ENCODE data around the gene TIMM8B. TPM values are rescaled to one million over a fixed set of nuclear protein-coding genes. Genes with fewer than 3 reads are reported as not detected.
A peak's percentile ranks its signal among the peaks of the same experiment; 100 is the strongest.

Gene TIMM8B
- total and polyA plus RNA-seq, 9 of the 15 experiments (the other 6 are each of a cell fraction or from before 2014, with no cell fraction given): 95.8 to 338 (median 145) TPM

DNA sequence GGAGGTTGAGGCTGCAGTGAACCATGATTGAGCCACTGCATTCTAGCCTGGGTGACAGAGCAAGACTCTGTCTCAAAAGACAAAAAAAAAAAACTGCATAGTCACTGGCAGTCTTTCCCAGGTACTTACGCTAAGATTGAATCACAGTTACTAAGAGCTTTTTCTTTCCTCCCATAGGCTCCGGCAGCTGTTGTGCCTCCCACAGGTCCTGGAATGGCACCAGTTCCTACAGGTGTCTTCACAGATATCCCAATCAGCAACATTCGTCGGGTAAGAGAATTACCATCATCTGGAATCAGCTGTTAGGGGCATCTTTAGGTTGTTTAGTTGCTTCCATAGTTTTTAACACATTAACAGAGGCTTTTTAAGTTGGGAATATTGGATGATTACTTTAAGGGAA, 41.6 kb downstream of the TIMM8B start (continued):
- TF ChIP-seq, protein P1, sequence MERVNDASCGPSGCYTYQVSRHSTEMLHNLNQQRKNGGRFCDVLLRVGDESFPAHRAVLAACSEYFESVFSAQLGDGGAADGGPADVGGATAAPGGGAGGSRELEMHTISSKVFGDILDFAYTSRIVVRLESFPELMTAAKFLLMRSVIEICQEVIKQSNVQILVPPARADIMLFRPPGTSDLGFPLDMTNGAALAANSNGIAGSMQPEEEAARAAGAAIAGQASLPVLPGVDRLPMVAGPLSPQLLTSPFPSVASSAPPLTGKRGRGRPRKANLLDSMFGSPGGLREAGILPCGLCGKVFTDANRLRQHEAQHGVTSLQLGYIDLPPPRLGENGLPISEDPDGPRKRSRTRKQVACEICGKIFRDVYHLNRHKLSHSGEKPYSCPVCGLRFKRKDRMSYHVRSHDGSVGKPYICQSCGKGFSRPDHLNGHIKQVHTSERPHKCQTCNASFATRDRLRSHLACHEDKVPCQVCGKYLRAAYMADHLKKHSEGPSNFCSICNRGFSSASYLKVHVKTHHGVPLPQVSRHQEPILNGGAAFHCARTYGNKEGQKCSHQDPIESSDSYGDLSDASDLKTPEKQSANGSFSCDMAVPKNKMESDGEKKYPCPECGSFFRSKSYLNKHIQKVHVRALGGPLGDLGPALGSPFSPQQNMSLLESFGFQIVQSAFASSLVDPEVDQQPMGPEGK (CRISPR knock-in tag; IDR thresholded peaks at IDR 0.05; ENCODE audit: borderline replicate concordance): no peak
- TF ChIP-seq EHMT2 (IDR thresholded peaks at IDR 0.05): peak; percentile 8; the same call in 1 of the 2 replicates
- peak; percentile 80 for TF ChIP-seq MTA2 (IDR thresholded peaks at IDR 0.05; ENCODE audit: low read depth)
- TF ChIP-seq HNRNPLL (IDR thresholded peaks at IDR 0.05; ENCODE audit: low read depth, low read length, poor library complexity, severe bottlenecking): no peak
- TF ChIP-seq TGIF2 (CRISPR knock-in tag; IDR thresholded peaks at IDR 0.05): no peak
- TF ChIP-seq HNRNPK (IDR thresholded peaks at IDR 0.05; ENCODE audit: low read depth, low read length, poor library complexity, severe bottlenecking): no peak
- TF ChIP-seq ZEB2 (IDR thresholded peaks at IDR 0.05): peak; percentile 94
- TF ChIP-seq TAL1 (IDR thresholded peaks at IDR 0.05): peak; percentile 91
- TF ChIP-seq PYGO2 (tag; IDR thresholded peaks at IDR 0.05): no peak
- no peak for TF ChIP-seq MYC (IDR thresholded peaks at IDR 0.05; ENCODE audit: low read depth, low read length)
- TF ChIP-seq MYC (CRISPR knock-in tag; IDR thresholded peaks at IDR 0.05; ENCODE audit: borderline replicate concordance, low read depth): no peak
- TF ChIP-seq RBM25 (IDR thresholded peaks at IDR 0.05; ENCODE audit: low read depth, low read length, severe bottlenecking): no peak
- no peak for TF ChIP-seq KLF13 (tag; IDR thresholded peaks at IDR 0.05; ENCODE audit: borderline replicate concordance, low read depth)
- TF ChIP-seq, protein P2, sequence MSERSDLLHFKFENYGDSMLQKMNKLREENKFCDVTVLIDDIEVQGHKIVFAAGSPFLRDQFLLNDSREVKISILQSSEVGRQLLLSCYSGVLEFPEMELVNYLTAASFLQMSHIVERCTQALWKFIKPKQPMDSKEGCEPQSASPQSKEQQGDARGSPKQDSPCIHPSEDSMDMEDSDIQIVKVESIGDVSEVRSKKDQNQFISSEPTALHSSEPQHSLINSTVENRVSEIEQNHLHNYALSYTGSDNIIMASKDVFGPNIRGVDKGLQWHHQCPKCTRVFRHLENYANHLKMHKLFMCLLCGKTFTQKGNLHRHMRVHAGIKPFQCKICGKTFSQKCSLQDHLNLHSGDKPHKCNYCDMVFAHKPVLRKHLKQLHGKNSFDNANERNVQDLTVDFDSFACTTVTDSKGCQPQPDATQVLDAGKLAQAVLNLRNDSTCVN (CRISPR knock-in tag; IDR thresholded peaks at IDR 0.05): no peak
- TF ChIP-seq MIER1 (IDR thresholded peaks at IDR 0.05; ENCODE audit: low read depth): no peak
- no peak for TF ChIP-seq ZNF347 (CRISPR knock-in tag; IDR thresholded peaks at IDR 0.05; ENCODE audit: low read depth)
- no peak for TF ChIP-seq ATF1 (CRISPR knock-in tag; IDR thresholded peaks at IDR 0.05)
- 0 out of 2 replicates have a peak, but pooled peaks have one; percentile 16 for TF ChIP-seq ATF1 (tag; IDR thresholded peaks at IDR 0.05)
- TF ChIP-seq, protein P3, sequence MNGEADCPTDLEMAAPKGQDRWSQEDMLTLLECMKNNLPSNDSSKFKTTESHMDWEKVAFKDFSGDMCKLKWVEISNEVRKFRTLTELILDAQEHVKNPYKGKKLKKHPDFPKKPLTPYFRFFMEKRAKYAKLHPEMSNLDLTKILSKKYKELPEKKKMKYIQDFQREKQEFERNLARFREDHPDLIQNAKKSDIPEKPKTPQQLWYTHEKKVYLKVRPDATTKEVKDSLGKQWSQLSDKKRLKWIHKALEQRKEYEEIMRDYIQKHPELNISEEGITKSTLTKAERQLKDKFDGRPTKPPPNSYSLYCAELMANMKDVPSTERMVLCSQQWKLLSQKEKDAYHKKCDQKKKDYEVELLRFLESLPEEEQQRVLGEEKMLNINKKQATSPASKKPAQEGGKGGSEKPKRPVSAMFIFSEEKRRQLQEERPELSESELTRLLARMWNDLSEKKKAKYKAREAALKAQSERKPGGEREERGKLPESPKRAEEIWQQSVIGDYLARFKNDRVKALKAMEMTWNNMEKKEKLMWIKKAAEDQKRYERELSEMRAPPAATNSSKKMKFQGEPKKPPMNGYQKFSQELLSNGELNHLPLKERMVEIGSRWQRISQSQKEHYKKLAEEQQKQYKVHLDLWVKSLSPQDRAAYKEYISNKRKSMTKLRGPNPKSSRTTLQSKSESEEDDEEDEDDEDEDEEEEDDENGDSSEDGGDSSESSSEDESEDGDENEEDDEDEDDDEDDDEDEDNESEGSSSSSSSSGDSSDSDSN (IDR thresholded peaks at IDR 0.05; ENCODE audit: borderline replicate concordance in 1 of 2, low read depth in 2 of 2, low read length in 2 of 2): no peak
- no peak for TF ChIP-seq PTBP1 (IDR thresholded peaks at IDR 0.05; ENCODE audit: low read depth, low read length)
- TF ChIP-seq HDAC1 (IDR thresholded peaks at IDR 0.05): peak in 1 of 2 experiments; percentile 82; a peak in 2 of 4 replicates
- TF ChIP-seq, protein P4, sequence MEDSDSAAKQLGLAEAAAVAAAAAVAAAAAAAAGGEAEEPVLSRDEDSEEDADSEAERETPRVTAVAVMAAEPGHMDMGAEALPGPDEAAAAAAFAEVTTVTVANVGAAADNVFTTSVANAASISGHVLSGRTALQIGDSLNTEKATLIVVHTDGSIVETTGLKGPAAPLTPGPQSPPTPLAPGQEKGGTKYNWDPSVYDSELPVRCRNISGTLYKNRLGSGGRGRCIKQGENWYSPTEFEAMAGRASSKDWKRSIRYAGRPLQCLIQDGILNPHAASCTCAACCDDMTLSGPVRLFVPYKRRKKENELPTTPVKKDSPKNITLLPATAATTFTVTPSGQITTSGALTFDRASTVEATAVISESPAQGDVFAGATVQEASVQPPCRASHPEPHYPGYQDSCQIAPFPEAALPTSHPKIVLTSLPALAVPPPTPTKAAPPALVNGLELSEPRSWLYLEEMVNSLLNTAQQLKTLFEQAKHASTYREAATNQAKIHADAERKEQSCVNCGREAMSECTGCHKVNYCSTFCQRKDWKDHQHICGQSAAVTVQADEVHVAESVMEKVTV (CRISPR knock-in tag; IDR thresholded peaks at IDR 0.05): no peak
